Loucy (cell line): ENCODE measurements around the gene MINPP1.

Source experiments
- H2AFZ ChIP-seq: fragments of 200-600 bp; sonication (generic); 2 replicates; pipeline ENCODE4 v1.6.0; 2016; ENCODE audit warnings: antibody characterized with exemption, mild to moderate bottlenecking, low read length, moderate library complexity
- H3F3A ChIP-seq: fragments of 200-600 bp; 2 replicates; pipeline ENCODE4 v1.6.0; 2016; ENCODE audit warnings: antibody characterized with exemption, low read depth, mild to moderate bottlenecking
- H3K27me3 ChIP-seq: fragments of 200-600 bp; sonication (generic); 2 replicates; pipeline ENCODE4 v1.6.1; 2014; ENCODE audit warnings: low read length, mild to moderate bottlenecking; ENCODE audit not compliant: insufficient read depth, poor library complexity, severe bottlenecking
- H3K36me3 ChIP-seq: fragments of 200-600 bp; sonication (generic); 2 replicates; pipeline ENCODE4 v1.6.1; 2016; ENCODE audit warnings: low read length; ENCODE audit not compliant: insufficient read depth
- H3K4me1 ChIP-seq: fragments of 200-600 bp; sonication (generic); 2 replicates; pipeline ENCODE4 v1.5.1; 2014; ENCODE audit warnings: low read length, mild to moderate bottlenecking; ENCODE audit not compliant: insufficient read depth, poor library complexity, severe bottlenecking
- H3K4me2 ChIP-seq: fragments of 200-600 bp; sonication (generic); 2 replicates; pipeline ENCODE4 v1.6.0; 2014; ENCODE audit warnings: antibody characterized with exemption, low read length, low read depth, mild to moderate bottlenecking; ENCODE audit not compliant: poor library complexity, severe bottlenecking
- H3K4me3 ChIP-seq: fragments of 200-600 bp; sonication (generic); 2 replicates; pipeline ENCODE4 v1.5.1; 2014; ENCODE audit warnings: low read length, mild to moderate bottlenecking, mixed read lengths; ENCODE audit not compliant: poor library complexity, severe bottlenecking
- H3K79me2 ChIP-seq: fragments of 200-600 bp; sonication (generic); 2 replicates; pipeline ENCODE4 v1.6.1; 2014; ENCODE audit warnings: low read length; ENCODE audit not compliant: insufficient read depth
- H3K9ac ChIP-seq: fragments of 200-600 bp; sonication (generic); 2 replicates; pipeline ENCODE4 v1.6.0; 2014; ENCODE audit warnings: mild to moderate bottlenecking, low read depth, low read length, moderate library complexity; ENCODE audit not compliant: poor library complexity, severe bottlenecking
- H3K9me2 ChIP-seq: fragments of 200-600 bp; sonication (generic); replicated peaks from 2 replicates; pipeline ENCODE4 v1.6.1; 2016; ENCODE audit warnings: low read depth, low read length, mixed read lengths
- H3K9me3 ChIP-seq: fragments of 200-600 bp; sonication (generic); 2 replicates; pipeline ENCODE4 v1.6.1; 2014; ENCODE audit warnings: mild to moderate bottlenecking, antibody characterized with exemption, low read length, low read depth; ENCODE audit not compliant: insufficient read depth
- H4K20me1 ChIP-seq: fragments of 200-600 bp; sonication (generic); 2 replicates; pipeline ENCODE4 v1.6.0; 2014; ENCODE audit warnings: antibody characterized with exemption, low read length, mild to moderate bottlenecking; ENCODE audit not compliant: insufficient read depth, poor library complexity, severe bottlenecking
- CTCF ChIP-seq: fragments of 200-600 bp; sonication (generic); conservative IDR thresholded peaks from 2 replicates; pipeline ENCODE4 v1.5.1; 2014; ENCODE audit warnings: mild to moderate bottlenecking, antibody characterized with exemption, low read length
- EZH2phosphoT487 ChIP-seq: fragments of 200-600 bp; IDR thresholded peaks from 2 replicates; pipeline ENCODE4 v1.6.1; 2018; ENCODE audit warnings: antibody characterized with exemption, mild to moderate bottlenecking, moderate library complexity, borderline replicate concordance

Gene MINPP1

GRCh38 chr10:87531908-87532622 is 27.4 kb downstream of the MINPP1 start:
- no peak overlapping the region for H3K4me2 ChIP-seq
- H3K9me2 ChIP-seq = no peaks in the 10 kb centered on the region
- H3F3A ChIP-seq = no peaks in the 10 kb centered on the region
- no peak overlapping the region for H2AFZ ChIP-seq
- no peaks in the 10 kb centered on the region for H3K79me2 ChIP-seq
- peaks cover 3% of the 10 kb centered on the region for H3K4me1 ChIP-seq
- no peak overlapping the region for H3K4me3 ChIP-seq
- H3K9me3 ChIP-seq = no peaks in the 10 kb centered on the region
- TF ChIP-seq CTCF (no peak), EZH2phosphoT487 (no peak)
- peaks cover 4% of the 10 kb centered on the region; the same call in 1 of the 2 replicates for H3K36me3 ChIP-seq
- no peaks in the 10 kb centered on the region for H3K27me3 ChIP-seq
- H4K20me1 ChIP-seq = no peaks in the 10 kb centered on the region
- no peak overlapping the region for H3K9ac ChIP-seq

GRCh38 chr10:87532696-87533095 is 28.0 kb downstream of the MINPP1 start:
- no peak overlapping the region for H3K4me2 ChIP-seq
- peaks cover 3% of the 10 kb centered on the region for H3K4me1 ChIP-seq

GRCh38 chr10:87534173-87534858 is 29.6 kb downstream of the MINPP1 start:
- no peaks in the 10 kb centered on the region for H3F3A ChIP-seq
- H3K79me2 ChIP-seq = no peaks in the 10 kb centered on the region
- H3K27me3 ChIP-seq = no peaks in the 10 kb centered on the region
- H3K9me2 ChIP-seq = no peaks in the 10 kb centered on the region
- H3K9ac ChIP-seq = no peak overlapping the region
- no peak overlapping the region for H3K4me2 ChIP-seq
- TF ChIP-seq CTCF (no peak), EZH2phosphoT487 (no peak)
- no peak overlapping the region for H2AFZ ChIP-seq
- no peak overlapping the region for H3K4me3 ChIP-seq
- H4K20me1 ChIP-seq = no peaks in the 10 kb centered on the region
- H3K36me3 ChIP-seq = peaks cover 4% of the 10 kb centered on the region; the same call in 1 of the 2 replicates
- no peaks in the 10 kb centered on the region for H3K9me3 ChIP-seq
- peaks cover 3% of the 10 kb centered on the region for H3K4me1 ChIP-seq

More at GRCh38 chr10:87532696-87533095, 28.0 kb downstream of the MINPP1 start:
- Histone ChIP-seq H4K20me1 (no peaks in the 10 kb centered on the region), H2AFZ (no peak overlapping the region), H3K27me3 (no peaks in the 10 kb centered on the region), H3F3A (no peaks in the 10 kb centered on the region), H3K9me2 (no peaks in the 10 kb centered on the region), H3K9me3 (no peaks in the 10 kb centered on the region), H3K9ac (no peak overlapping the region), H3K79me2 (no peaks in the 10 kb centered on the region), H3K4me3 (no peak overlapping the region), H3K36me3 (peaks cover 4% of the 10 kb centered on the region; the same call in 1 of the 2 replicates)
- TF ChIP-seq CTCF (no peak), EZH2phosphoT487 (no peak)
